OCI-LY3 (cell line): ENCODE measurements around the gene ZNF8.

Experiments used
- EZH2phosphoT487 ChIP-seq: fragments of 200-600 bp; shearing (Covaris generic); IDR thresholded peaks from 2 replicates; pipeline ENCODE4 v1.6.1; 2018; ENCODE audit warnings: antibody characterized with exemption, mixed run types, low read depth
- TF ChIP-seq, protein P1 (sequence below): fragments of 200-600, 300-600 bp; sonication (generic); IDR thresholded peaks from 2 replicates; pipeline ENCODE4 v1.5.1; 2014; ENCODE audit warnings: antibody characterized with exemption, low read length, low read depth

DNA sequence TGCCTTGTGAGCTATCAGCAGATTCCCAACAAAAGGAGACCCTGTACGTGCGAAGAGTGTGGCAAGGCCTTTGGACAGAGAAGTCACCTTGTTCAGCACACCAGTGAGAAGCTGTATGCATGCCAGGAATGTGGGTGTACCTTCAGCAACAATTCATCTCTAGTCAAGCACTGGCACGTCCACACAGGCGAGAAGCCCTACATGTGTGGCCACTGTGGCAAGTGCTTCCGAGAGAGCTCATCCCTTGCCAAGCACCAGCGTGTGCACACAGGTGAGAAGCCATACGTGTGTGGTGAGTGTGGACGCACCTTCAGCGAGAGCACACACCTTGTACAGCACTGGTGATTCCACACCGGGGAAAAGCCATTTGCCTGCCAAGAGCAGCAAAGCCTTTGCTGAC lies 40.5 kb downstream of the ZNF8 start:
- TF ChIP-seq, protein P1, sequence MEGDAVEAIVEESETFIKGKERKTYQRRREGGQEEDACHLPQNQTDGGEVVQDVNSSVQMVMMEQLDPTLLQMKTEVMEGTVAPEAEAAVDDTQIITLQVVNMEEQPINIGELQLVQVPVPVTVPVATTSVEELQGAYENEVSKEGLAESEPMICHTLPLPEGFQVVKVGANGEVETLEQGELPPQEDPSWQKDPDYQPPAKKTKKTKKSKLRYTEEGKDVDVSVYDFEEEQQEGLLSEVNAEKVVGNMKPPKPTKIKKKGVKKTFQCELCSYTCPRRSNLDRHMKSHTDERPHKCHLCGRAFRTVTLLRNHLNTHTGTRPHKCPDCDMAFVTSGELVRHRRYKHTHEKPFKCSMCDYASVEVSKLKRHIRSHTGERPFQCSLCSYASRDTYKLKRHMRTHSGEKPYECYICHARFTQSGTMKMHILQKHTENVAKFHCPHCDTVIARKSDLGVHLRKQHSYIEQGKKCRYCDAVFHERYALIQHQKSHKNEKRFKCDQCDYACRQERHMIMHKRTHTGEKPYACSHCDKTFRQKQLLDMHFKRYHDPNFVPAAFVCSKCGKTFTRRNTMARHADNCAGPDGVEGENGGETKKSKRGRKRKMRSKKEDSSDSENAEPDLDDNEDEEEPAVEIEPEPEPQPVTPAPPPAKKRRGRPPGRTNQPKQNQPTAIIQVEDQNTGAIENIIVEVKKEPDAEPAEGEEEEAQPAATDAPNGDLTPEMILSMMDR = no peak
- no peak for TF ChIP-seq EZH2phosphoT487
